SU-DHL-6 (cell line): ENCODE data around the gene SOCS6.

Experiments
- CTCF ChIP-seq: fragments of 200-600 bp; sonication (generic); IDR thresholded peaks from one replicate; pipeline ENCODE4 v1.5.1; 2017; ENCODE audit warnings: antibody characterized with exemption, mild to moderate bottlenecking, low read length, moderate library complexity; ENCODE audit not compliant: insufficient read depth, poor library complexity, severe bottlenecking
- EZH2phosphoT487 ChIP-seq: fragments of 200-600 bp; sonication (generic), shearing (Covaris generic); conservative IDR thresholded peaks from 2 replicates; pipeline ENCODE4 v1.6.1; 2018; ENCODE audit warnings: mild to moderate bottlenecking, antibody characterized with exemption, low read length, moderate library complexity, mixed read lengths

- no peak for TF ChIP-seq CTCF
- no peak for TF ChIP-seq EZH2phosphoT487
Measured at GRCh38 chr18:70363861-70364260, 75.0 kb downstream of the SOCS6 start.
